Endothelial cell of umbilical vein (primary cell): ENCODE measurements around the gene APH1A. TPM values are rescaled to one million over a fixed set of nuclear protein-coding genes. Genes with fewer than 3 reads are reported as not detected.
A peak's percentile ranks its signal among the peaks of the same experiment; 100 is the strongest.

Experiments
- BruUV-seq: library from RNA; stranded (reverse); fragments of 400-500 nt; replicated peaks from 2 replicates; lab custom pipeline; 2021; lab: Mats Ljungman, UMichigan
- CTCF ChIA-PET: fragments of 300-600, 350-600 bp; sonication (Branson Sonifier 250); formaldehyde crosslinking; loops from one replicate; lab custom pipeline; 2021; ENCODE audit warnings: antibody characterized with exemption, inconsistent platforms; lab: Charles Lee
- POLR2A ChIA-PET: fragments of 300-600, 350-600 bp; sonication (Branson Sonifier 250); formaldehyde crosslinking; loops from one replicate; lab custom pipeline; 2021; ENCODE audit warnings: antibody characterized with exemption, inconsistent platforms; lab: Charles Lee
- DNase-seq: peaks from one replicate; pipeline ENCODE4 v3.0.0-alpha.2; 2011; ENCODE audit warnings: low read depth, low spot score
- FAIRE-seq: peaks from 2 replicates; lab custom pipeline; 2011; peaks lifted over from hg19 to GRCh38; lab: Jason Lieb, UNC
- H2AFZ ChIP-seq: 2 replicates; pipeline ENCODE4 v1.6.0; 2012; ENCODE audit warnings: low read depth, low read length, control low read depth, inconsistent platforms
- H3K27ac ChIP-seq: 2 replicates; pipeline ENCODE4 v1.5.1; 2011; ENCODE audit warnings: low read depth, mild to moderate bottlenecking, control low read depth, low read length, moderate library complexity; ENCODE audit not compliant: insufficient read depth
- H3K27me3 ChIP-seq, 2 experiments: 2 replicates each; pipeline versions ENCODE4 v1.6.0 to v1.6.1; 2011; ENCODE audit warnings: low read length in 2 of 2, mixed read lengths in 1 of 2; ENCODE audit not compliant: control insufficient read depth in 2 of 2, insufficient read depth in 2 of 2
- H3K36me3 ChIP-seq, 2 experiments: 2 replicates in 1 of 2; 3 replicates in 1 of 2; pipeline ENCODE4 v1.5.1; 2011; ENCODE audit warnings: low read length in 2 of 2, mild to moderate bottlenecking in 1 of 2, moderate library complexity in 1 of 2; ENCODE audit not compliant: control insufficient read depth in 2 of 2, insufficient read depth in 2 of 2; ENCODE audit errors: extremely low read depth in 1 of 2
- H3K4me1 ChIP-seq: 3 replicates; pipeline ENCODE4 v1.5.1; 2011; ENCODE audit warnings: mild to moderate bottlenecking, low read length; ENCODE audit not compliant: control insufficient read depth, insufficient read depth; ENCODE audit errors: extremely low read depth
- H3K4me2 ChIP-seq: 2 replicates; pipeline ENCODE4 v1.6.1; 2011; ENCODE audit warnings: low read length, control low read depth, mixed read lengths; ENCODE audit not compliant: insufficient read depth
- H3K4me3 ChIP-seq, 3 experiments: fragments of 200-600 bp in 1 of 3; sonication (generic), shearing (Covaris generic) in 1 of 3; replicated peaks in 1 of 3; 2 replicates each; pipeline ENCODE4 v1.5.1; 2011 to 2016; ENCODE audit warnings: control low read depth in 3 of 3, low read length in 3 of 3, mild to moderate bottlenecking in 2 of 3, inconsistent platforms in 1 of 3, low read depth in 1 of 3, moderate library complexity in 1 of 3; ENCODE audit not compliant: insufficient read depth in 1 of 3
- H3K79me2 ChIP-seq: 2 replicates; pipeline ENCODE4 v1.6.0; 2012; ENCODE audit warnings: low read length, inconsistent platforms; ENCODE audit not compliant: control insufficient read depth, insufficient read depth
- H3K9ac ChIP-seq: replicated peaks from 2 replicates; pipeline ENCODE3; 2011; ENCODE audit warnings: low read length, control low read depth; ENCODE audit not compliant: insufficient read depth; ENCODE audit errors: extremely low read depth
- H3K9me1 ChIP-seq: replicated peaks from 3 replicates; pipeline ENCODE4 v1.6.0; 2011; ENCODE audit warnings: mild to moderate bottlenecking, low read length; ENCODE audit not compliant: control insufficient read depth, insufficient read depth; ENCODE audit errors: extremely low read depth
- H3K9me3 ChIP-seq: replicated peaks from 2 replicates; pipeline ENCODE4 v1.5.1; 2012; ENCODE audit warnings: low read length, inconsistent platforms; ENCODE audit not compliant: control insufficient read depth, insufficient read depth
- H4K20me1 ChIP-seq: replicated peaks from 2 replicates; pipeline ENCODE3; 2011; ENCODE audit warnings: mild to moderate bottlenecking, low read length; ENCODE audit not compliant: control insufficient read depth, insufficient read depth; ENCODE audit errors: extremely low read depth
- EZH2 ChIP-seq: IDR thresholded peaks from 2 replicates; pipeline ENCODE4 v1.6.1; 2012; ENCODE audit warnings: borderline replicate concordance, low read depth, mild to moderate bottlenecking, moderate library complexity, low read length, inconsistent platforms; ENCODE audit not compliant: severe bottlenecking
- FOS ChIP-seq: IDR thresholded peaks from 2 replicates; pipeline ENCODE4 v1.6.1; 2011; ENCODE audit warnings: mild to moderate bottlenecking, low read length, moderate library complexity, borderline replicate concordance; ENCODE audit not compliant: insufficient read depth
- GATA2 ChIP-seq: IDR thresholded peaks from 2 replicates; pipeline ENCODE4 v1.7.0; 2011; ENCODE audit warnings: low read depth, mild to moderate bottlenecking, moderate library complexity, mixed read lengths, low read length; ENCODE audit not compliant: insufficient read length, insufficient read depth
- JUN ChIP-seq: IDR thresholded peaks from 2 replicates; pipeline ENCODE4 v1.6.1; 2011; ENCODE audit warnings: borderline replicate concordance, low read depth; ENCODE audit not compliant: insufficient read length, insufficient read depth
- MYC ChIP-seq: IDR thresholded peaks from one replicate; pipeline ENCODE4 v1.6.1; 2011; ENCODE audit warnings: mild to moderate bottlenecking, low read depth, low read length
- POLR2A ChIP-seq: IDR thresholded peaks from 2 replicates; pipeline ENCODE4 v1.6.1; 2012; ENCODE audit warnings: low read depth, mild to moderate bottlenecking, control low read depth, low read length
- POLR2AphosphoS5 ChIP-seq: IDR thresholded peaks from 2 replicates; pipeline ENCODE4 v1.6.1; 2012; ENCODE audit warnings: low read depth, mild to moderate bottlenecking, control low read depth, low read length, moderate library complexity; ENCODE audit not compliant: insufficient read depth
- dilution Hi-C: fragments of 300-500 bp; cut with MboI; formaldehyde crosslinking; loops from one replicate; pipeline ENCODE4 v1.15.0; 2019; ENCODE audit warnings: low sequenced_read_pairs; ENCODE audit not compliant: extremely low pct_ligation_motif_present
- intact Hi-C: fragments of 100-400 bp; cut with micrococcal nuclease; formaldehyde crosslinking; loops from one replicate; pipeline ENCODE4 v1.10.0; 2022
- polyA plus RNA-seq, 4 experiments: library from polyadenylated mRNA; depleted of rRNA in 3 of 4; stranded (reverse) in 3 of 4; unstranded in 1 of 4; fragments of >200 nt; gene quantifications; 2 replicates each; pipeline versions ENCODE4 v1.2.1 to v1.2.3, GENCODE V29; 2011 to 2012; ENCODE audit warnings: missing spikeins in 1 of 4
- total RNA-seq: library from RNA; stranded (reverse); gene quantifications from 2 replicates; pipeline ENCODE4 v1.2.3, GENCODE V29; 2021
- TF ChIP-seq, protein P1 (sequence below): IDR thresholded peaks from 2 replicates; pipeline ENCODE4 v1.6.1; 2011; ENCODE audit not compliant: insufficient read depth, insufficient read length
- TF ChIP-seq, protein P2 (sequence below), 2 donors: IDR thresholded peaks; 1 replicate in 1 of 2; 2 replicates in 1 of 2; pipeline ENCODE4 v1.5.1; 2011; ENCODE audit warnings: low read length in 2 of 2, mild to moderate bottlenecking in 2 of 2, moderate library complexity in 2 of 2, control low read depth in 1 of 2, inconsistent platforms in 1 of 2, low read depth in 1 of 2; ENCODE audit not compliant: insufficient read depth in 1 of 2; ENCODE audit errors: extremely low read depth in 1 of 2

APH1A gene
- total and polyA plus RNA-seq, 2 donors (not counting 3 experiments of a cell fraction or from before 2014, with no cell fraction given) = 165 to 325 TPM

- H4K20me1 ChIP-seq = no peaks in the 10 kb centered on the region
- H3K27ac ChIP-seq = no peak overlapping the region
- TF ChIP-seq GATA2 (no peak), POLR2AphosphoS5 (no peak), POLR2A (no peak), MYC (no peak), FOS (no peak), JUN (no peak), EZH2 (no peak)
- TF ChIP-seq, protein P1, sequence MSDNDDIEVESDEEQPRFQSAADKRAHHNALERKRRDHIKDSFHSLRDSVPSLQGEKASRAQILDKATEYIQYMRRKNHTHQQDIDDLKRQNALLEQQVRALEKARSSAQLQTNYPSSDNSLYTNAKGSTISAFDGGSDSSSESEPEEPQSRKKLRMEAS = no peak
- TF ChIP-seq, protein P2, sequence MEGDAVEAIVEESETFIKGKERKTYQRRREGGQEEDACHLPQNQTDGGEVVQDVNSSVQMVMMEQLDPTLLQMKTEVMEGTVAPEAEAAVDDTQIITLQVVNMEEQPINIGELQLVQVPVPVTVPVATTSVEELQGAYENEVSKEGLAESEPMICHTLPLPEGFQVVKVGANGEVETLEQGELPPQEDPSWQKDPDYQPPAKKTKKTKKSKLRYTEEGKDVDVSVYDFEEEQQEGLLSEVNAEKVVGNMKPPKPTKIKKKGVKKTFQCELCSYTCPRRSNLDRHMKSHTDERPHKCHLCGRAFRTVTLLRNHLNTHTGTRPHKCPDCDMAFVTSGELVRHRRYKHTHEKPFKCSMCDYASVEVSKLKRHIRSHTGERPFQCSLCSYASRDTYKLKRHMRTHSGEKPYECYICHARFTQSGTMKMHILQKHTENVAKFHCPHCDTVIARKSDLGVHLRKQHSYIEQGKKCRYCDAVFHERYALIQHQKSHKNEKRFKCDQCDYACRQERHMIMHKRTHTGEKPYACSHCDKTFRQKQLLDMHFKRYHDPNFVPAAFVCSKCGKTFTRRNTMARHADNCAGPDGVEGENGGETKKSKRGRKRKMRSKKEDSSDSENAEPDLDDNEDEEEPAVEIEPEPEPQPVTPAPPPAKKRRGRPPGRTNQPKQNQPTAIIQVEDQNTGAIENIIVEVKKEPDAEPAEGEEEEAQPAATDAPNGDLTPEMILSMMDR (IDR thresholded peaks at IDR 0.05; ENCODE audit: extremely low read depth in 1 of 2, insufficient read depth in 1 of 2, low read depth in 1 of 2, low read length in 2 of 2) = no peak
- no peak overlapping the region for H3K4me2 ChIP-seq
- H3K27me3 ChIP-seq = peaks cover 15 to 27% of the 10 kb centered on the region in 2 experiments
- BruUV-seq = no TSS peak
- intact Hi-C loops (loop anchor here (5.0 kb wide), 1 partner anchor 662 kb away; no protein-coding TSS in a partner anchor), dilution Hi-C loops (no loop called here)
- no peaks in the 10 kb centered on the region for H3K79me2 ChIP-seq
- POLR2A ChIA-PET = interaction anchor here (0.6 to 1.0 kb wide), 2 partner anchors 9 to 311 kb away, joined by 3 to 5 read pairs; partner anchors contain the start of gene APH1A
- H3K4me3 ChIP-seq = no peak overlapping the region
- peaks cover 0 to 6% of the 10 kb centered on the region in 2 experiments for H3K36me3 ChIP-seq
- no peak for FAIRE-seq
- peaks cover 7% of the 10 kb centered on the region for H3K4me1 ChIP-seq
- CTCF ChIA-PET = interaction anchor here (0.9 to 13.2 kb wide), 2 partner anchors 15 to 104 kb away, joined by 3 to 466 read pairs; partner anchors contain the start of genes APH1A, C1orf54, CIART and RPRD2
- no peaks in the 10 kb centered on the region for H3K9me1 ChIP-seq
- peak; percentile 9 for DNase-seq
- H3K9me3 ChIP-seq = no peaks in the 10 kb centered on the region
- no peak overlapping the region for H2AFZ ChIP-seq
- no peak overlapping the region for H3K9ac ChIP-seq
Measured at GRCh38 chr1:150259758-150260669, 8.8 kb downstream of the APH1A start.
